ENCODE data around the gene ETFRF1. TPM values are rescaled to one million over a fixed set of nuclear protein-coding genes. Genes with fewer than 3 reads are reported as not detected.

Gene ETFRF1
- 16.3 and 17.9 TPM in 2 replicates for total RNA-seq
- long read RNA-seq, transcript ETFRF1-211 (3 exons, 1,259 nt), result minor isoform, 6 of 59 reads
- long read RNA-seq, transcript ETFRF1-201 (3 exons, 1,134 nt), result major isoform, 37 of 59 reads
- long read RNA-seq, partial matches to known transcripts, result 0 of 59 reads
- long read RNA-seq, other reads (novel, unspliced or antisense), result 14 of 59 reads

GRCh38 chr12:25195056-25195971 lies at the start of gene ETFRF1, which contains the start of gene DNAI7:
Gene ETFRF1, plus strand, starts transcription at chr12:25195237. Its CDS starts 8,720 bp downstream, at chr12:25203957.
Gene DNAI7, minus strand, starts transcription at chr12:25195160. Its CDS starts 82 bp downstream, at chr12:25195078.
- H3K4me3 Mint-ChIP-seq (ENCODE audit: unreplicated experiment), result peak within 1 kb of the TSS; percentile 95
- peak within 1 kb of the TSS; percentile 99 for H3K27ac Mint-ChIP-seq (ENCODE audit: unreplicated experiment)
- H3K9me3 Mint-ChIP-seq (ENCODE audit: unreplicated experiment), result no peaks in the 10 kb centered on the region
- H3K4me1 Mint-ChIP-seq (ENCODE audit: unreplicated experiment), result peaks cover 23% of the 10 kb centered on the region
- peak; percentile 99 for DNase-seq (ENCODE audit: extremely low spot score, unreplicated experiment)
- no peaks in the 10 kb centered on the region for H3K27me3 Mint-ChIP-seq (ENCODE audit: unreplicated experiment)
- no peak for TF ChIP-seq CTCF (IDR thresholded peaks at IDR 0.05)
- peaks cover 5% of the 10 kb centered on the region for H3K36me3 Mint-ChIP-seq (ENCODE audit: unreplicated experiment)

GRCh38 chr12:25146686-25147085 lies 48.4 kb upstream of the ETFRF1 start:
- H3K9me3 Mint-ChIP-seq (ENCODE audit: unreplicated experiment), result no peaks in the 10 kb centered on the region
- no peak overlapping the region for H3K27ac Mint-ChIP-seq (ENCODE audit: unreplicated experiment)
- H3K27me3 Mint-ChIP-seq (ENCODE audit: unreplicated experiment), result no peaks in the 10 kb centered on the region
- H3K36me3 Mint-ChIP-seq (ENCODE audit: unreplicated experiment), result no peaks in the 10 kb centered on the region
- no peak for DNase-seq (ENCODE audit: extremely low spot score, unreplicated experiment)
- peaks cover 5% of the 10 kb centered on the region for H3K4me1 Mint-ChIP-seq (ENCODE audit: unreplicated experiment)
- no peak for TF ChIP-seq CTCF (IDR thresholded peaks at IDR 0.05)
- no peak overlapping the region for H3K4me3 Mint-ChIP-seq (ENCODE audit: unreplicated experiment)

GRCh38 chr12:25151476-25151875 lies 43.6 kb upstream of the ETFRF1 start:
- Mint-ChIP-seq H3K4me1 (ENCODE audit: unreplicated experiment) (peaks cover 13% of the 10 kb centered on the region), H3K9me3 (ENCODE audit: unreplicated experiment) (no peaks in the 10 kb centered on the region), H3K27me3 (ENCODE audit: unreplicated experiment) (no peaks in the 10 kb centered on the region), H3K27ac (ENCODE audit: unreplicated experiment) (peak overlapping the region; percentile 54), H3K36me3 (ENCODE audit: unreplicated experiment) (no peaks in the 10 kb centered on the region), H3K4me3 (ENCODE audit: unreplicated experiment) (no peak overlapping the region)
- DNase-seq (ENCODE audit: extremely low spot score, unreplicated experiment), result no peak
- no peak for TF ChIP-seq CTCF (IDR thresholded peaks at IDR 0.05)

GRCh38 chr12:25152055-25152454 lies 43.0 kb upstream of the ETFRF1 start:
- H3K9me3 Mint-ChIP-seq (ENCODE audit: unreplicated experiment), result no peaks in the 10 kb centered on the region
- no peak overlapping the region for H3K4me3 Mint-ChIP-seq (ENCODE audit: unreplicated experiment)
- TF ChIP-seq CTCF (IDR thresholded peaks at IDR 0.05), result no peak
- DNase-seq (ENCODE audit: extremely low spot score, unreplicated experiment), result no peak
- no peaks in the 10 kb centered on the region for H3K27me3 Mint-ChIP-seq (ENCODE audit: unreplicated experiment)
- peaks cover 13% of the 10 kb centered on the region for H3K4me1 Mint-ChIP-seq (ENCODE audit: unreplicated experiment)
- H3K36me3 Mint-ChIP-seq (ENCODE audit: unreplicated experiment), result no peaks in the 10 kb centered on the region
- H3K27ac Mint-ChIP-seq (ENCODE audit: unreplicated experiment), result no peak overlapping the region

- no peak overlapping the region for H3K27ac Mint-ChIP-seq (ENCODE audit: unreplicated experiment)
- H3K4me3 Mint-ChIP-seq (ENCODE audit: unreplicated experiment), result no peak overlapping the region
- peak; percentile 77 for TF ChIP-seq CTCF (IDR thresholded peaks at IDR 0.05)
- DNase-seq (ENCODE audit: extremely low spot score, unreplicated experiment), result no peak
- peaks cover under 1% of the 10 kb centered on the region for H3K27me3 Mint-ChIP-seq (ENCODE audit: unreplicated experiment)
- no peaks in the 10 kb centered on the region for H3K9me3 Mint-ChIP-seq (ENCODE audit: unreplicated experiment)
- peaks cover 13% of the 10 kb centered on the region for H3K4me1 Mint-ChIP-seq (ENCODE audit: unreplicated experiment)
- no peaks in the 10 kb centered on the region for H3K36me3 Mint-ChIP-seq (ENCODE audit: unreplicated experiment)
Observed at GRCh38 chr12:25155022-25155576, 39.9 kb upstream of the ETFRF1 start.

Data from osteocyte (in vitro differentiated cells).